Aorta (tissue), 5 donors: ENCODE measurements around the gene ZDHHC11. TPM values are rescaled to one million over a fixed set of nuclear protein-coding genes. Genes with fewer than 3 reads are reported as not detected.
"Not testable (repeated sequence)": the region's sequence is repeated elsewhere in the genome, so short reads cannot be mapped to it uniquely, and the experiment has no call there.

Source experiments
- ATAC-seq: fragments of 200-7000 bp; cut with Tn5 transposase; one replicate; pipeline ENCODE4 v1.9.1; 2022; ENCODE audit warnings: moderate library complexity; ENCODE audit not compliant: low FRiP score
- DNase-seq, 2 donors: peaks; one replicate each; pipeline ENCODE4 v3.0.0-alpha.2; 2020
- H3K27ac ChIP-seq, 2 donors: one replicate each; pipeline ENCODE4 v1.5.1; 2013; ENCODE audit warnings: low read length in 2 of 2, mild to moderate bottlenecking in 2 of 2, moderate library complexity in 2 of 2, control low read depth in 1 of 2, inconsistent platforms in 1 of 2, low read depth in 1 of 2
- H3K27me3 ChIP-seq, 2 donors: one replicate each; pipeline ENCODE4 v1.6.1; 2013; ENCODE audit warnings: control low read depth in 1 of 2, low read length in 1 of 2, mild to moderate bottlenecking in 1 of 2, moderate library complexity in 1 of 2; ENCODE audit not compliant: insufficient read depth in 2 of 2, control insufficient read depth in 1 of 2
- H3K36me3 ChIP-seq, 2 donors: one replicate each; pipeline ENCODE4 v1.6.1; 2013; ENCODE audit warnings: control low read depth in 1 of 2, low read length in 1 of 2, mild to moderate bottlenecking in 1 of 2; ENCODE audit not compliant: insufficient read depth in 2 of 2, control insufficient read depth in 1 of 2
- H3K4me1 ChIP-seq, 2 donors: one replicate each; pipeline ENCODE4 v1.6.1; 2013; ENCODE audit warnings: low read length in 2 of 2, control low read depth in 1 of 2, mild to moderate bottlenecking in 1 of 2, moderate library complexity in 1 of 2; ENCODE audit not compliant: insufficient read depth in 2 of 2, control insufficient read depth in 1 of 2
- H3K4me3 ChIP-seq, 2 donors: one replicate each; pipeline ENCODE4 v1.5.1; 2013; ENCODE audit warnings: low read length in 2 of 2, control low read depth in 1 of 2, mild to moderate bottlenecking in 1 of 2
- H3K9me3 ChIP-seq: one replicate; pipeline ENCODE4 v1.6.1; 2013; ENCODE audit warnings: mild to moderate bottlenecking, low read length; ENCODE audit not compliant: control insufficient read depth
- WGBS, 2 donors: extraction: QIAGEN DNeasy Blood & Tissue Kit; methylation state at CpG; one replicate each; pipeline ENCODE4 v1.1.7; 2013; 5-methylcytosine and 5-hydroxymethylcytosine counted together
- intact Hi-C, 2 donors: fragments of 100-400 bp; cut with DNase I; formaldehyde crosslinking; loops; one replicate each; pipeline versions ENCODE4 v1.14.2 to v1.15.0; 2022
- polyA plus RNA-seq, 2 donors: library from polyadenylated mRNA; stranded (reverse); fragments of 200-250 nt; gene quantifications; one replicate each; pipeline ENCODE4 v1.2.3, GENCODE V29; 2013
- total RNA-seq, 2 donors: library from RNA; stranded (reverse); fragmentation: NEBNext Ultra II Directional; extraction: Animal tissue kit (Norgen Biotek cat#: 25700); gene quantifications; one replicate each; pipeline ENCODE4 v1.2.1, GENCODE V29; 2021
- donor health status: healthy with polysubstance abuse.
- donor health status: Bipolar disorder and iron deficiency.
- donor health status: DM: no; HTN: no; CAD: no.
- donor health status: DM: no; HTN: no; CAD: no.
- donor health status: DM: yes; HTN: yes; CAD: no.

Gene ZDHHC11
- total and polyA plus RNA-seq, 4 donors = 1.5 to 26.0 (median 6.2) TPM

GRCh38 chr5:750226-750625 lies 100.6 kb downstream of the ZDHHC11 start:
- H3K27me3 ChIP-seq, ATAC-seq, H3K4me1 ChIP-seq, H3K4me3 ChIP-seq, H3K27ac ChIP-seq, intact Hi-C loops, H3K9me3 ChIP-seq, H3K36me3 ChIP-seq: not testable (repeated sequence)
- WGBS, 2 donors = 80 to 90% methylated on average over 8 to 15 of the region's 19 CpGs
- DNase-seq = peak; percentile 19 to 76

- intact Hi-C loops = no loop called here
- H3K27me3 ChIP-seq = no peaks in the 10 kb centered on the region
- no peak for ATAC-seq
- no peaks in the 10 kb centered on the region for H3K36me3 ChIP-seq
- H3K4me1 ChIP-seq = no peaks in the 10 kb centered on the region
- H3K4me3 ChIP-seq = no peak overlapping the region
- 88 to 92% methylated on average over 13 to 14 of the region's 14 CpGs for WGBS, 2 donors
- no peak overlapping the region for H3K27ac ChIP-seq
- peak in 1 of 2 donors; percentile 73 for DNase-seq
- no peaks in the 10 kb centered on the region for H3K9me3 ChIP-seq
These were observed 101.6 kb downstream of the ZDHHC11 start for GRCh38 chr5:749101-749670.

GRCh38 chr5:748011-748980 lies 102.5 kb downstream of the ZDHHC11 start:
- DNase-seq = peak; percentile 28 to 71
- ATAC-seq, H3K27me3 ChIP-seq, H3K4me3 ChIP-seq, H3K27ac ChIP-seq, H3K4me1 ChIP-seq, H3K36me3 ChIP-seq, H3K9me3 ChIP-seq, intact Hi-C loops: not testable (repeated sequence)
- WGBS, 2 donors = 83 to 89% methylated on average over 15 to 18 of the region's 18 CpGs

- H3K36me3 ChIP-seq = not testable (repeated sequence)
- intact Hi-C loops = loop anchor here in 1 of 2 donors (2.0 kb wide), 1 partner anchor 93 kb away; no protein-coding TSS in a partner anchor
- DNase-seq = peak; percentile 18 to 76
These were observed 103.4 kb downstream of the ZDHHC11 start for GRCh38 chr5:747303-747844.

GRCh38 chr5:746258-746761 lies 104.5 kb downstream of the ZDHHC11 start:
- Histone ChIP-seq H3K9me3 (no peaks in the 10 kb centered on the region), H3K27me3 (no peaks in the 10 kb centered on the region), H3K4me3 (no peak overlapping the region), H3K36me3 (no peaks in the 10 kb centered on the region), H3K4me1 (no peaks in the 10 kb centered on the region), H3K27ac (no peak overlapping the region)
- intact Hi-C loops = loop anchor here in 1 of 2 donors (2.0 kb wide), 1 partner anchor 94 kb away; no protein-coding TSS in a partner anchor
- 72 to 76% methylated on average over 8 to 11 of the region's 11 CpGs for WGBS, 2 donors
- DNase-seq = peak in 1 of 2 donors; percentile 75
- ATAC-seq = no peak

More at GRCh38 chr5:747303-747844, 103.4 kb downstream of the ZDHHC11 start:
- not testable (repeated sequence) for H3K27me3 ChIP-seq, H3K4me1 ChIP-seq, H3K27ac ChIP-seq, ATAC-seq, H3K9me3 ChIP-seq, H3K4me3 ChIP-seq
- 88 to 90% methylated on average over 4 of the region's 9 CpGs for WGBS, 2 donors

Other genes with a start within 250 kb of the ZDHHC11 start
- gene CEP72, start 238.6 kb downstream of the ZDHHC11 start, total RNA-seq = 1 to 10 TPM; 2.2 to 6.5 TPM
- gene CEP72, start 238.6 kb downstream of the ZDHHC11 start, polyA plus RNA-seq = under 1 TPM in 1 of 2 donors, not detected in 1; 0.82 TPM
- gene TPPP, start 157.6 kb downstream of the ZDHHC11 start, total RNA-seq = 1 to 10 TPM; 5.6 to 9.8 TPM
- 1 to 10 TPM; 2.5 to 4.7 TPM for gene TPPP, start 157.6 kb downstream of the ZDHHC11 start, polyA plus RNA-seq
- gene ZDHHC11B, start 66.3 kb downstream of the ZDHHC11 start, total RNA-seq = 10 to 100 TPM in 1 of 2 donors, 1 to 10 TPM in 1; 5.9 to 17.7 TPM
- 1 to 10 TPM; 2.0 to 4.5 TPM for gene ZDHHC11B, start 66.3 kb downstream of the ZDHHC11 start, polyA plus RNA-seq
- gene BRD9, start 41.8 kb upstream of the ZDHHC11 start, total RNA-seq = 10 to 100 TPM; 38.2 to 39.7 TPM
- gene BRD9, start 41.8 kb upstream of the ZDHHC11 start, polyA plus RNA-seq = 10 to 100 TPM; 12.5 to 36.4 TPM
- gene TRIP13, start 41.9 kb upstream of the ZDHHC11 start, total RNA-seq = 1 to 10 TPM in 1 of 2 donors, under 1 TPM in 1; 0.84 to 1.3 TPM
- gene TRIP13, start 41.9 kb upstream of the ZDHHC11 start, polyA plus RNA-seq = 1 to 10 TPM in 1 of 2 donors, under 1 TPM in 1; 0.28 to 1.3 TPM
- gene NKD2, start 157.8 kb upstream of the ZDHHC11 start, total RNA-seq = 1 to 10 TPM; 2.8 to 6.8 TPM
- under 1 TPM in 1 of 2 donors, not detected in 1; 0.10 TPM for gene NKD2, start 157.8 kb upstream of the ZDHHC11 start, polyA plus RNA-seq